Lung (tissue), 12 donors: ENCODE measurements around the gene AMN1. TPM values are rescaled to one million over a fixed set of nuclear protein-coding genes. Genes with fewer than 3 reads are reported as not detected.
A peak's percentile ranks its signal among the peaks of the same experiment; 100 is the strongest.

ENCODE experiments used
- ATAC-seq: fragments of 200-7000 bp; cut with Tn5 transposase; one replicate; pipeline ENCODE4 v1.9.1; 2020; ENCODE audit warnings: moderate number of reproducible peaks; ENCODE audit not compliant: insufficient read depth, low FRiP score
- DNase-seq, 3 donors: peaks; one replicate each; pipeline ENCODE4 v3.0.0-alpha.2; 2013 to 2017
- H3K27ac ChIP-seq, 2 donors: one replicate each; pipeline ENCODE4 v1.5.1; 2013; ENCODE audit warnings: mild to moderate bottlenecking in 2 of 2, moderate library complexity in 2 of 2, control low read depth in 1 of 2, inconsistent platforms in 1 of 2, low read depth in 1 of 2, low read length in 1 of 2
- H3K27me3 ChIP-seq, 3 donors: one replicate each; pipeline ENCODE4 v1.5.1; 2013; ENCODE audit warnings: low read length in 2 of 3; ENCODE audit not compliant: control insufficient read depth in 3 of 3, insufficient read depth in 3 of 3
- H3K36me3 ChIP-seq, 4 donors: one replicate each; pipeline ENCODE4 v1.5.1; 2013; ENCODE audit warnings: low read length in 4 of 4, mild to moderate bottlenecking in 1 of 4, moderate library complexity in 1 of 4; ENCODE audit not compliant: control insufficient read depth in 4 of 4, insufficient read depth in 4 of 4
- H3K4me1 ChIP-seq, 5 donors: one replicate each; pipeline ENCODE4 v1.5.1; 2013; ENCODE audit warnings: low read length in 5 of 5, mild to moderate bottlenecking in 2 of 5, moderate library complexity in 1 of 5; ENCODE audit not compliant: control insufficient read depth in 5 of 5, insufficient read depth in 5 of 5
- H3K4me3 ChIP-seq: one replicate; pipeline ENCODE4 v1.5.1; 2013; ENCODE audit warnings: mild to moderate bottlenecking, control low read depth, moderate library complexity
- H3K9ac ChIP-seq, 2 donors: one replicate each; pipeline ENCODE4 v1.5.1; 2013; ENCODE audit warnings: low read length in 2 of 2, control low read depth in 1 of 2; ENCODE audit not compliant: insufficient read depth in 1 of 2
- H3K9me3 ChIP-seq, 4 donors: one replicate each; pipeline ENCODE4 v1.5.1; 2013; ENCODE audit warnings: low read length in 3 of 4, mild to moderate bottlenecking in 1 of 4, moderate library complexity in 1 of 4; ENCODE audit not compliant: control insufficient read depth in 4 of 4, insufficient read depth in 3 of 4
- CTCF ChIP-seq: IDR thresholded peaks from 2 replicates; pipeline ENCODE4 v1.5.1; 2012; ENCODE audit warnings: mild to moderate bottlenecking; ENCODE audit errors: control extremely low read depth, extremely low read depth
- WGBS, 2 donors: extraction: QIAGEN DNeasy Blood & Tissue Kit; methylation state at CpG; one replicate each; pipeline ENCODE4 v1.1.7; 2013; 5-methylcytosine and 5-hydroxymethylcytosine counted together
- polyA plus RNA-seq, 2 donors: library from polyadenylated mRNA; stranded (reverse); fragments of 200-250 nt; gene quantifications; one replicate each; pipeline ENCODE4 v1.2.1, GENCODE V29; 2013
- total RNA-seq, 2 donors: library from RNA; depleted of rRNA in 1 of 2; stranded (reverse); fragments of >200 nt in 1 of 2; gene quantifications; one replicate each; pipeline ENCODE4 v1.2.1, GENCODE V29; 2014 to 2021
- donor health status: control.
- donor health status: control.
- donor health status: Bipolar disorder and iron deficiency.
- donor health status: healthy.
- donor health status: DM: yes; HTN: yes; CAD: no.

AMN1 gene
- total and polyA plus RNA-seq, 4 donors: 5.7 to 20.0 (median 11.3) TPM

- Histone ChIP-seq H3K4me3 (no peak overlapping the region), H3K27ac (peak overlapping the region; percentile 2 to 70), H3K27me3 (no peaks in the 10 kb centered on the region), H3K9ac (no peak overlapping the region), H3K36me3 (peaks cover 0 to 5% (median 4%) of the 10 kb centered on the region in 4 donors), H3K9me3 (peaks cover 0 to 4% (median 0%) of the 10 kb centered on the region in 4 donors), H3K4me1 (no peaks in the 10 kb centered on the region)
- 15 to 29% methylated on average over 5 of the region's 5 CpGs for WGBS, 2 donors
- ATAC-seq (peak; percentile 79), DNase-seq (peak in 2 of 3 donors; percentile 17 to 29)
- no peak for TF ChIP-seq CTCF
These were observed 13.5 kb downstream of the AMN1 start for GRCh38 chr12:31715283-31715825.

GRCh38 chr12:31714406-31715271 lies 14.2 kb downstream of the AMN1 start:
- WGBS, 2 donors: 88 to 90% methylated on average over 3 of the region's 3 CpGs
- peaks cover 0 to 5% (median 4%) of the 10 kb centered on the region in 4 donors for H3K36me3 ChIP-seq
- H3K4me1 ChIP-seq: no peaks in the 10 kb centered on the region
- H3K27ac ChIP-seq: no peak overlapping the region
- DNase-seq (no peak), ATAC-seq (no peak)
- H3K9me3 ChIP-seq: peaks cover 0 to 4% (median 0%) of the 10 kb centered on the region in 4 donors
- H3K27me3 ChIP-seq: no peaks in the 10 kb centered on the region
- no peak overlapping the region for H3K4me3 ChIP-seq
- TF ChIP-seq CTCF: no peak
- no peak overlapping the region for H3K9ac ChIP-seq

GRCh38 chr12:31712877-31713276 lies 15.9 kb downstream of the AMN1 start:
- no peak overlapping the region for H3K27ac ChIP-seq
- H3K9me3 ChIP-seq: peaks cover 0 to 4% (median 0%) of the 10 kb centered on the region in 4 donors
- peaks cover 0 to 5% (median 1%) of the 10 kb centered on the region in 4 donors for H3K36me3 ChIP-seq
- DNase-seq (no peak), ATAC-seq (no peak)
- no peaks in the 10 kb centered on the region for H3K27me3 ChIP-seq
- WGBS, 2 donors: 98% methylated on average over 5 of the region's 5 CpGs
- no peak overlapping the region for H3K9ac ChIP-seq
- no peak for TF ChIP-seq CTCF
- H3K4me1 ChIP-seq: no peaks in the 10 kb centered on the region
- no peak overlapping the region for H3K4me3 ChIP-seq
